ENCODE data around the gene ZNF416. TPM values are rescaled to one million over a fixed set of nuclear protein-coding genes. Genes with fewer than 3 reads are reported as not detected.

ZNF416 gene
- total RNA-seq, 1 donor from 2014 or later, result 7.8 TPM

- Histone ChIP-seq H3K27ac (ENCODE audit: low read depth, low read length) (no peak overlapping the region), H3K9me3 (ENCODE audit: control insufficient read depth in 3 of 3, low read length in 3 of 3) (peaks cover 23 to 56% (median 41%) of the 10 kb centered on the region in 3 donors), H3K36me3 (ENCODE audit: control insufficient read depth in 3 of 3, insufficient read depth in 3 of 3, low read length in 3 of 3) (peaks cover 45 to 52% (median 45%) of the 10 kb centered on the region in 3 donors)
These were observed 8.8 kb upstream of the ZNF416 start for GRCh38 chr19:57587529-57587928.

DNA sequence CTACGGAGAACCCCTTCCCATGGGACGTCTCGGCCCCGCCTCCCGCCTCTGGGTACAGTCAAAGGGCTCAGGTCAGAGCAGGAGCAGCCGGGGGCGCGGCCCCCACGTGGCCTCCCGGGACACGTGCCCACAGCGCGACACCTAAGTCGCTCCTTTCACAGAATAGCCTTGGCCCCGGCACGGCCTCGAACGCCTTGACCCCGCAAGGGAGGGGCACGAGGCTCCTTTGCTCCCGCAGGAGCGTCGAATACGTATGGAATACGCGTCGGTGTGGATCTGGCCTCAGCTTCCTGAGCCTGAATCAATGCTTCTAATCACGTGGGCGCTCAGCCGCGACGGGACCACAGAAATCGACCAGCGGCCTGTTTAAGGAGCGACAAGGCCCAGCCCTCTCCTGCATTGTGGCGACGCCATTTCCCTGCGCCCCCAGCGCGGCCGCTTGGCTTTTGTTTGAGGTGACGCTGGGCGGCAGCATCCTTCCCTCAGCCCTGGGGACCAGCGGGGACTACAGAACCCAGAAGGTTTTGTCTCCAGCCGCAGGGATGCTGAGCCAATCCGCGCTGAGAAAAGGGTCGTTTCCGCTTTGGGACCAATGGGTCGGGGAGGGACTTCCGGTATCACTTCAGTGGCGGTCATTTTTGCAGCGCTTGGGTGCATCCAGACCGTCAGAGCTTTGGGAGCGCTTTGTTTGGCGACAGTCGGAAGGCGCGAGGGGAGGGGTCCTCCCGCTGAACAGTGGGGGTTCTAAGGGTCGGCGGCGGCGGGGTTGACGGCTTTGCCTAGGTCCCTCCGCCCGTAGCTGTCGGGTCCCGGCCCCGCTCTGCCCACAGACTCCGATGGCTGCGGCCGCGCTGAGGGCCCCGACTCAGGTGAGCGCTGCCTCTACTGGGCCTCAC lies 5.1 kb upstream of the ZNF416 start, which contains the start of gene ZIK1:
Gene ZIK1 (plus strand): TSS at position 625 of the 896 bp plus-strand sequence. CDS start 212 bp downstream, at position 837.
- peak within 1 kb of the TSS; percentile 38 for H3K27ac ChIP-seq (ENCODE audit: low read depth, low read length)
- H3K4me3 ChIP-seq (ENCODE audit: low read length in 3 of 3), result peak within 1 kb of the TSS; percentile 82 to 95 (median 93)
- H3K27me3 ChIP-seq (ENCODE audit: control insufficient read depth in 3 of 3, insufficient read depth in 3 of 3, low read length in 3 of 3), result no peaks in the 10 kb centered on the region
- H3K9ac ChIP-seq (ENCODE audit: low read depth in 1 of 3, low read length in 3 of 3), result peak within 1 kb of the TSS; percentile 74 to 87 (median 82)
- peaks cover 13 to 22% (median 20%) of the 10 kb centered on the region in 3 donors for H3K4me1 ChIP-seq (ENCODE audit: control insufficient read depth in 3 of 3, insufficient read depth in 3 of 3, low read length in 3 of 3)
- H3K9me3 ChIP-seq (ENCODE audit: control insufficient read depth in 3 of 3, low read length in 3 of 3), result peaks cover 6 to 21% (median 18%) of the 10 kb centered on the region in 3 donors
- peaks cover 15 to 23% (median 17%) of the 10 kb centered on the region in 3 donors for H3K36me3 ChIP-seq (ENCODE audit: control insufficient read depth in 3 of 3, insufficient read depth in 3 of 3, low read length in 3 of 3)

More at GRCh38 chr19:57587529-57587928, 8.8 kb upstream of the ZNF416 start:
- Histone ChIP-seq H3K9ac (ENCODE audit: low read depth in 1 of 3, low read length in 3 of 3) (no peak overlapping the region), H3K27me3 (ENCODE audit: control insufficient read depth in 3 of 3, insufficient read depth in 3 of 3, low read length in 3 of 3) (no peaks in the 10 kb centered on the region), H3K4me1 (ENCODE audit: control insufficient read depth in 3 of 3, insufficient read depth in 3 of 3, low read length in 3 of 3) (peaks cover 13 to 22% (median 17%) of the 10 kb centered on the region in 3 donors), H3K4me3 (ENCODE audit: low read length in 3 of 3) (peak overlapping the region in 1 of 3 donors; percentile 41)

GRCh38 chr19:57583104-57583520 lies 4.4 kb upstream of the ZNF416 start:
- peaks cover 8 to 16% (median 10%) of the 10 kb centered on the region in 3 donors for H3K36me3 ChIP-seq (ENCODE audit: control insufficient read depth in 3 of 3, insufficient read depth in 3 of 3, low read length in 3 of 3)
- H3K9me3 ChIP-seq (ENCODE audit: control insufficient read depth in 3 of 3, low read length in 3 of 3), result peaks cover 6 to 15% (median 13%) of the 10 kb centered on the region in 3 donors
- no peak overlapping the region for H3K27ac ChIP-seq (ENCODE audit: low read depth, low read length)
- H3K4me1 ChIP-seq (ENCODE audit: control insufficient read depth in 3 of 3, insufficient read depth in 3 of 3, low read length in 3 of 3), result peaks cover 15 to 26% (median 22%) of the 10 kb centered on the region in 3 donors
- H3K9ac ChIP-seq (ENCODE audit: low read depth in 1 of 3, low read length in 3 of 3), result peak overlapping the region in 2 of 3 donors; percentile 52 to 81
- no peaks in the 10 kb centered on the region for H3K27me3 ChIP-seq (ENCODE audit: control insufficient read depth in 3 of 3, insufficient read depth in 3 of 3, low read length in 3 of 3)
- H3K4me3 ChIP-seq (ENCODE audit: low read length in 3 of 3), result peak overlapping the region; percentile 82 to 95 (median 93)

DNA sequence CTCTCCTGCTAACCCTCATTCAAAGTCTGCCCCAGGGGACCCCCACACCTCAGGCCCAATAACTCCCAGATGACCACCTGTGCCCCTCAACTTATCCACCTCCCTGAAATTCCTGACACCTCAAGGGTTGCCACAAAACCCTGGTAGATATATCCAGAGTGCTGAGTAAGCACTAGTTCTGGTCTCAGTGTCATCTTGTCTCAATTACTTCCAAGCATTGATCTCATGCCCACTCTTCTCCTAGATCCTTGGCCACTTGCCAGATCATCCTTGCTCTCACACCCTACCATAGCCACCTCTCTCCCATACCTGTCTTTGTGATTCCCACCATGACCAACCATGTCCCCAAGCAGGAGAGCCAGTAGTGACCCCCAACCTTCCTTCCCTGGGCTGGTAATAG lies 2.0 kb downstream of the ZNF416 start:
- Histone ChIP-seq H3K4me1 (ENCODE audit: control insufficient read depth in 3 of 3, insufficient read depth in 3 of 3, low read length in 3 of 3) (peaks cover 7 to 16% (median 14%) of the 10 kb centered on the region in 3 donors), H3K36me3 (ENCODE audit: control insufficient read depth in 3 of 3, insufficient read depth in 3 of 3, low read length in 3 of 3) (peaks cover 49 to 62% (median 53%) of the 10 kb centered on the region in 3 donors), H3K4me3 (ENCODE audit: low read length in 3 of 3) (peak overlapping the region in 2 of 3 donors; percentile 18 to 33), H3K27ac (ENCODE audit: low read depth, low read length) (no peak overlapping the region), H3K9me3 (ENCODE audit: control insufficient read depth in 3 of 3, low read length in 3 of 3) (peaks cover 31 to 47% (median 37%) of the 10 kb centered on the region in 3 donors), H3K9ac (ENCODE audit: low read depth in 1 of 3, low read length in 3 of 3) (no peak overlapping the region), H3K27me3 (ENCODE audit: control insufficient read depth in 3 of 3, insufficient read depth in 3 of 3, low read length in 3 of 3) (no peaks in the 10 kb centered on the region)

DNA sequence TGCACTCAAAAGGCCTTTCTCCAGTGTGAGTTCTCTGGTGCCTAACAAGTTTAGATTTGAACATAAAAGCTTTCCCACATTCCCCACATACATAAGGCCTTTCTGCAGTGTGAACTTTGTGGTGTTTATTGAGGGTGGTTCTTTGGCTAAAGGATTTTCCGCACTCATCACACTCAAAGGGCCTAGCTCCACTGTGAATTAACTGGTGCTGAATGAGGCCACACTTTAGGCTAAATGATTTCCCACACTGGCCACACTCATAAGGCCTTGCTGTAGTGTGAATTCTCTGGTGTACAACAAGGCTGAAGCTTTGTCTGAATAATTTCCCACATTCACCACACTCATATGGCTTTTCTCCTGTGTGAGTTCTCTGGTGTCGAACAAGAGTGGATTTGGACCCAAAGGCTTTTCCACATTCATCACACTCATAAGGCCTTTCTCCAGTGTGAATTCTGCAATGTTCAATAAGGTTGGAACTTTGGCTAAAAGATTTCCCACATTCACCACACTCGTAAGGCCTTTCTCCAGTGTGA lies 6.2 kb downstream of the ZNF416 start:
- Histone ChIP-seq H3K9me3 (ENCODE audit: control insufficient read depth in 3 of 3, low read length in 3 of 3) (peaks cover 44 to 70% (median 57%) of the 10 kb centered on the region in 3 donors), H3K4me1 (ENCODE audit: control insufficient read depth in 3 of 3, insufficient read depth in 3 of 3, low read length in 3 of 3) (peaks cover 0 to 5% (median 2%) of the 10 kb centered on the region in 3 donors), H3K36me3 (ENCODE audit: control insufficient read depth in 3 of 3, insufficient read depth in 3 of 3, low read length in 3 of 3) (peaks cover 58 to 64% (median 61%) of the 10 kb centered on the region in 3 donors), H3K27ac (ENCODE audit: low read depth, low read length) (no peak overlapping the region), H3K27me3 (ENCODE audit: control insufficient read depth in 3 of 3, insufficient read depth in 3 of 3, low read length in 3 of 3) (no peaks in the 10 kb centered on the region), H3K4me3 (ENCODE audit: low read length in 3 of 3) (peak overlapping the region in 1 of 3 donors; percentile 62), H3K9ac (ENCODE audit: low read depth in 1 of 3, low read length in 3 of 3) (no peak overlapping the region)

DNA sequence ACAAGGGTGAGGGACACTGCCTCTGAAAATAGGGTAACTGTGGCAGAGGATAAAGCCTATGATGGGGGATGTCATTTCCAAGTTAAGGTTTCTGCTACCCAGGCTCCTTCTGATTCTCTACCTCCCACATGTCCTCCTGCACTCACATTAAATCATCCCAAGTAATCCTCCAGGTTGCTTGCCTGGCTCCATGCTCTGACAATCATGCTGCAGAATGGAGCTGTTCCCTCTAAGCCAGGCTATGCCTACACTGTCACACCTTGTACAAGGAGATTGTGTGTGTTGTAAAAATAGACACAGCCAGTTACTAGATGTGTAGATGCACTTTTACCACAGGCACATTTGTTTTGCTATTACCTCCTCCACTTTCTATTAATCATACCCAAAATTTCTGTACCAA lies 8.0 kb downstream of the ZNF416 start:
- Histone ChIP-seq H3K9ac (ENCODE audit: low read depth in 1 of 3, low read length in 3 of 3) (no peak overlapping the region), H3K4me3 (ENCODE audit: low read length in 3 of 3) (peak overlapping the region in 1 of 3 donors; percentile 46), H3K9me3 (ENCODE audit: control insufficient read depth in 3 of 3, low read length in 3 of 3) (peaks cover 55 to 78% (median 59%) of the 10 kb centered on the region in 3 donors), H3K4me1 (ENCODE audit: control insufficient read depth in 3 of 3, insufficient read depth in 3 of 3, low read length in 3 of 3) (no peaks in the 10 kb centered on the region), H3K27ac (ENCODE audit: low read depth, low read length) (no peak overlapping the region), H3K27me3 (ENCODE audit: control insufficient read depth in 3 of 3, insufficient read depth in 3 of 3, low read length in 3 of 3) (no peaks in the 10 kb centered on the region), H3K36me3 (ENCODE audit: control insufficient read depth in 3 of 3, insufficient read depth in 3 of 3, low read length in 3 of 3) (peaks cover 44 to 52% (median 46%) of the 10 kb centered on the region in 3 donors)

- no peaks in the 10 kb centered on the region for H3K27me3 ChIP-seq (ENCODE audit: control insufficient read depth in 3 of 3, insufficient read depth in 3 of 3, low read length in 3 of 3)
- no peak overlapping the region for H3K27ac ChIP-seq (ENCODE audit: low read depth, low read length)
- no peaks in the 10 kb centered on the region for H3K4me1 ChIP-seq (ENCODE audit: control insufficient read depth in 3 of 3, insufficient read depth in 3 of 3, low read length in 3 of 3)
- peaks cover 30 to 49% (median 37%) of the 10 kb centered on the region in 3 donors for H3K9me3 ChIP-seq (ENCODE audit: control insufficient read depth in 3 of 3, low read length in 3 of 3)
- no peak overlapping the region for H3K4me3 ChIP-seq (ENCODE audit: low read length in 3 of 3)
- H3K9ac ChIP-seq (ENCODE audit: low read depth in 1 of 3, low read length in 3 of 3), result no peak overlapping the region
- H3K36me3 ChIP-seq (ENCODE audit: control insufficient read depth in 3 of 3, insufficient read depth in 3 of 3, low read length in 3 of 3), result peaks cover 3 to 11% (median 9%) of the 10 kb centered on the region in 3 donors
These were observed 12.1 kb downstream of the ZNF416 start for GRCh38 chr19:57566396-57567265.

- no peak overlapping the region for H3K4me3 ChIP-seq (ENCODE audit: low read length in 3 of 3)
- no peaks in the 10 kb centered on the region for H3K27me3 ChIP-seq (ENCODE audit: control insufficient read depth in 3 of 3, insufficient read depth in 3 of 3, low read length in 3 of 3)
- H3K9me3 ChIP-seq (ENCODE audit: control insufficient read depth in 3 of 3, low read length in 3 of 3), result peaks cover 19 to 30% (median 21%) of the 10 kb centered on the region in 3 donors
- H3K36me3 ChIP-seq (ENCODE audit: control insufficient read depth in 3 of 3, insufficient read depth in 3 of 3, low read length in 3 of 3), result no peaks in the 10 kb centered on the region
- no peak overlapping the region for H3K27ac ChIP-seq (ENCODE audit: low read depth, low read length)
- peaks cover 12 to 22% (median 12%) of the 10 kb centered on the region in 3 donors for H3K4me1 ChIP-seq (ENCODE audit: control insufficient read depth in 3 of 3, insufficient read depth in 3 of 3, low read length in 3 of 3)
- H3K9ac ChIP-seq (ENCODE audit: low read depth in 1 of 3, low read length in 3 of 3), result no peak overlapping the region
These were observed 15.2 kb downstream of the ZNF416 start for GRCh38 chr19:57563547-57563946.

GRCh38 chr19:57560049-57560491 lies 18.6 kb downstream of the ZNF416 start:
- Histone ChIP-seq H3K9ac (ENCODE audit: low read depth in 1 of 3, low read length in 3 of 3) (peak overlapping the region; percentile 86 to 93 (median 89)), H3K27ac (ENCODE audit: low read depth, low read length) (peak overlapping the region; percentile 53), H3K9me3 (ENCODE audit: control insufficient read depth in 3 of 3, low read length in 3 of 3) (peaks cover 0 to 3% (median under 1%) of the 10 kb centered on the region in 3 donors), H3K27me3 (ENCODE audit: control insufficient read depth in 3 of 3, insufficient read depth in 3 of 3, low read length in 3 of 3) (no peaks in the 10 kb centered on the region), H3K4me3 (ENCODE audit: low read length in 3 of 3) (peak overlapping the region; percentile 94 to 98 (median 97)), H3K4me1 (ENCODE audit: control insufficient read depth in 3 of 3, insufficient read depth in 3 of 3, low read length in 3 of 3) (peaks cover 21 to 34% (median 23%) of the 10 kb centered on the region in 3 donors), H3K36me3 (ENCODE audit: control insufficient read depth in 3 of 3, insufficient read depth in 3 of 3, low read length in 3 of 3) (peaks cover 11 to 15% (median 14%) of the 10 kb centered on the region in 3 donors)

All from skeletal muscle tissue (tissue), 4 donors.